Sciatic nerve (tissue), 2 donors: Measurements from ENCODE around the gene SCN8A. TPM values are rescaled to one million over a fixed set of nuclear protein-coding genes. Genes with fewer than 3 reads are reported as not detected.
"Not testable (repeated sequence)": the region's sequence is repeated elsewhere in the genome, so short reads cannot be mapped to it uniquely, and the experiment has no call there.

ENCODE experiments used
- ATAC-seq: fragments of 200-7000 bp; cut with Tn5 transposase; one replicate; pipeline ENCODE4 v1.9.1; 2020; ENCODE audit warnings: mild to moderate bottlenecking, moderate library complexity
- DNase-seq: peaks from one replicate; pipeline ENCODE4 v3.0.0-alpha.2; 2020; ENCODE audit warnings: low spot score
- intact Hi-C: fragments of 100-400 bp; cut with DNase I; formaldehyde crosslinking; loops from one replicate; pipeline ENCODE4 v1.14.2; 2022
- total RNA-seq: library from RNA; stranded (reverse); fragmentation: NEBNext Ultra II Directional; extraction: Animal tissue kit (Norgen Biotek cat#: 25700); gene quantifications from one replicate; pipeline ENCODE4 v1.2.1, GENCODE V29; 2021
- donor health status: DM: no; HTN: no; CAD: no.
- donor health status: DM: no; HTN: no; CAD: no.

The SCN8A gene
- total RNA-seq, 1 donor from 2014 or later = 1.5 TPM

DNA sequence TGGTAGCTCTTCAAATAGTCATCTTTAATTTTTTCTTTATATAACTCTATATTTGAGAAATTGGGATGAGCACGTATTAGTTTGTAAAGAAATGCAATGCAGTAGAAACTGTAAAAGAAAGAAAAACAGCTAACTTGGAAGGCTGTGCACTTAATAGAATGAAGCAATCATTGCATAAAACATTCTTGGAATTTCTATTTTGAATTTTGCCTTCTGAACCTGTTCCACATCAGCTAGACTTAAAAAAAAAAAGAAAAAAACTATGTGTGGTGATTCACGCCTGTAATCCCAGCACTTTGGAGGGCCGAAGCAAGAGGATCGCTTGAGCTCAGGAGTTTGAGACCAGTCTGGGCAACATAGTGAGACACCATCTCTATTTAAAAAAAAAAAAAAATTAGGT, 29.4 kb downstream of the SCN8A start:
- ATAC-seq (peak; percentile 20), DNase-seq (no peak)
- intact Hi-C loops = no loop called here

DNA sequence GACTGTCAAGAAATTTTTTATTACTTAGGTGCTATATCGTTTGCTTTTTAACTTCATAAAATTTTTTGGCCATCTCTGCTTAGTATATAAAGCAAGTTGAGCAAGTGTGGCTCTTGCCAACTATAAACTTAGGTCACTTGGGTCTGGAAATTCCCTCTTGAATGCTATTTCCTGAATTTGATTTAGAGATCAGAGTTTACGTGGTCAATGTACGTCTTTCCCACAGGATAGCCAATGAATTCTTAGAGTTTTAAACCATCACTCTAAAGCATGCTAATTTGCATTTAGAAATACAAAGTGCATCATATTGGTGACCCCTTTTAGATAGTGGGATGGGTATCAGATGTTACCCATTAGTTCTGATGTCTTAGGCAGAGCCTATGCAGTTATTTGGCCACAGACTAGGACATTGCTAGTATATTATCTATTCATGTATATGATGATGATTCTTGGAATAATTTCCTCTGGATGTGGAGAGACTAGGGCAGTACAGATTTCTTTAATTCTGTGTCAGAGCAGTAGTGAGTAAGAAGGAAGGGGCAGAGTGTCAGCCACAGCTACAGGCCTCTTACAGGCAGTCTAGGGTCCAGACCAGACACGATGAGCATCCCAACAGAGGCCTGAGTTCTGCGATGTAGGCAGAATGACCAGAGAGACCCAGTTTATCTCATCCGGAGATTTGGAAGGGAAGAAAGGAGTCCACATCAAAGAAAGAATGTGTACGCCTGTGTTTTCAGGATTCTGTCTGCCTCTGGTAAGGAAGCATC, 30.3 kb downstream of the SCN8A start:
- intact Hi-C loops = no loop called here
- ATAC-seq (no peak), DNase-seq (no peak)

DNA sequence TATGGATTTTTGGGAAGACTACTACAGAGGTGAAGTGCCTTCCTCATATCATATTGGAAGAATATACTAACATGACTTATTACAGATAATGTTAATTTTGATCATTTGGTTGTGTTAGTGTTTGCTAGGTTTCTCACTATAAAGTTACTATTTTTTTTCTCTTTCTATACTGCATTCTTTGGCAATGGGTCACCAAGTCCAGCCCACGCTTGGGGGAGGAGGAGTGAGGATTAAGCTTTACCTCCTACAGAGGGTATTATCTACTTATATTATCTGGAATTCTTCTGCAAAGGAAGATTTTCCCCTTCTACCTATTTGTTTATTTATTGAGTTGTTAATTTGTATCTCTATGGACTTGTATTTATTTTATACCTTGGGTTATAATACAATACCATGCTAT, 31.5 kb downstream of the SCN8A start:
- intact Hi-C loops = no loop called here
- DNase-seq (no peak), ATAC-seq (no peak)

DNA sequence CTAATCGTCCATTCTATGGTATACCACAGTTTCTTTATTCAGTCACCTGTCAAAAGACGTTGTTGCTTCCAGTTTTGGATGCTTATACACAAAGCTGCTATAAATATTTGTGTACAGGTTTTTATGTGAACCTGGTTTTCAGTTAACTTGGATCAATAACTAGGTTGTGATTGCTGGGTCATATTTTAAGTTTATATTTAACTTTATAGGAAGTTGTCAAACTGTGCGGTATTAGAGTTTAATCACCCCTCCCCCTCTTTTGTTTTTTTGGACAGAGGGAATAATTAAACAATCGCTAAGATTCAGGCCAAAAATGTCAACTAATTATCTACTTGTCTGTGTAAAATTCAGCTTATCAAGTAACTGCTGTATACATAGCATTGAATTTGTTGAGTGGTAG, 34.3 kb downstream of the SCN8A start:
- DNase-seq = no peak
- intact Hi-C loops = no loop called here
- no peak for ATAC-seq

DNA sequence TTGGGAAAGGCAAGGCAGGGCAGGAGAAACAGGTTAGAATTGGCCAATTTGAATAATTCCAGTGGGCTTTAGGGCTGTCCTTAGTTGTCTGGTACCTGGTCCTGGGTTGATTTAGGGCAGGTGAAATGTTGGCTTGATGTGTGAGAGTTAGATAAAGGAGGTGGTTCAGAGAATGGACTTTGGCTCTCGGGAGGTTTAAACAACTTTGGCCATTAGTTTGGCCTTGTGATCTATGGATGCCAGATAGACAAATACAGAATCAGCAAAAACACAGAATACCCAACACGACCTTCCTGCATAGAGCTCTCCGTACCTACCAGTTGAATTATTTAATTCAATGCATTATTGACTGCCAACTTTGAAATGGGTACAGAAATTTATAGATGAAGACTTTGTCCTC, 35.1 kb downstream of the SCN8A start:
- intact Hi-C loops = no loop called here
- no peak for DNase-seq
- ATAC-seq = no peak

DNA sequence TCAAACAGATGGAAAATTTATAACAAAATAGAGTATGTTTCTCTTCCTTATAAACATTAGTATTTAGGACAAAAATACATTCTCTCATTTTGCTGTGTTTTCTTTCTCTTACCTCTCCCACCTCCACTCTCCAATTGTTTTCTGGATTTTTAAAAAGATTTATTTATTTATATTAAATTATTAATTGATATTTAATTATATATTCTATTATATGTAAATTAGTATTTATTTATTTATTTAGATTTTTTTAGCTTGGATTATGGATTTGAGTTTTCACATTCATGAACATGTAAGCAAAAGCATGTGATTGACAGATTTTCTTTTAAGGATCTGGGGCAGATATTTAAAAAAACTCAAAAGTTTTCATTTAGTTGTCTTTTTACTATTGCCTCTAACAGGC, 35.6 kb downstream of the SCN8A start:
- no peak for ATAC-seq
- no peak for DNase-seq
- intact Hi-C loops = no loop called here

DNA sequence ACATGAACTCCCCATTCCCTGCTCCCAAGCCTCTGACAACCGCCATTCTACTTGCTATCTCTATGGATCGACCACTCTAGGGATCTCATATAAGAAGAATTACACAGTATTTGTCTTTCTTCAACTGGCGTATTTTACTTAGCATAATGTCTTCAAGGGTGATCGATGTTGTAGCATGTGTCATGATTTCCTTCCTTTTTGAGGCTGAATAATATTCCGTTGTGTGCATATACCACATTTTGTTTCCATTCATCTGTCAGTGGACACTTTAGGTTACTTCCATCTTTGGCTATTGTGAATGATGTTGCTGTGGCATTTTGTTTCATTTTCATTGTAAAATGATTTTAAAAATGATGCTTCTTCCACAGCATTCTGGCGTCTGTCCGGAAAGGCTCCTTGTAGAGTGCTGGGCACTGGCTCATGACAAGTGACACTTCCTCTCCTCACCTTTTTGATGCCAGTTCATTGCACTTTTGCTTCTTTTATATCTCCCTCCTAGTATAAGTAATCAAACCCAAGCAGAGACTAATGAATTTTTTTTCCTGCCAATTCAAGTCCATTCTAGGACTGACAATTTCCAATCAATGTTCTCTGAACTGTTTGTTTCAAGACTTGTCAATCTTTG, 39.3 kb downstream of the SCN8A start:
- no peak for DNase-seq
- ATAC-seq = no peak
- intact Hi-C loops = no loop called here

DNA sequence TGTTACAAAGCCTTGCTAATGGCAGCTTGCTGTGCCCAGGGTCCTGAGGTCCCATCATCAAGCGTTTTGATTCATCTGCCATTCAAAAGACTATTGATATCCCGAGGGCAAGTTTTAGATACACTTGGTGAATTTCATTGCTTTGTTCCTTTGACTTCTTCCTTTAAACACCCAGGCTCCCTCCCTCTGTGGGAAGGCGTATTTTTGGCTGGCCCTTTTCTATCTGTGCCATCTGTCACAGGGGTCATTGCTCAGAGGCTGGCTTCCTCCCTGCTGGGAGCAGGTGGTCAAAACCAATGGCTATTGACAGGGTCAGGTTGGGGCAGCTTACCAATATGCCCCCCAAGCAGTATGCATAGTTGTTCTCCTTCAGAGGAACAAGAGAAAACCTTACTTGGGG, 40.0 kb downstream of the SCN8A start:
- ATAC-seq (no peak), DNase-seq (no peak)
- intact Hi-C loops = no loop called here

DNA sequence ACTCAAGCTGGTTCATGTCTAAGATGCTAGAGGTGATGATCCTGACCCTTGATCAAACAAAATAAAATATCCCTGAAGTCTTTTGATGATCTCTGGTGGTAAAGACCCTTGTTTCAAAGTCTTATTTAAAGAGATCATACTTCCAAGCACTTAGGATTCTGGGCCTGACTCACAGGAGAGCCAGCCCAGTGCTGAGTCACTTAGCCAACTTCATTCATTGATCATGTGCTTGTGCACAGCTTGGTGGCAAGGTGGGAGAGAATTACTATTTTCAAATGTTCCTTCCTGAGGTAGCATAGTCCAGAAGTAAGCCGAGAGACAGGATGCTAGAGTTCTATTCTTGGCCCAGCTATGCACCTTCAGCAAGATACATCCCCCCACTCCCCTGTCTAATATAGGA, 40.6 kb downstream of the SCN8A start:
- ATAC-seq = no peak
- no peak for DNase-seq
- intact Hi-C loops = no loop called here

DNA sequence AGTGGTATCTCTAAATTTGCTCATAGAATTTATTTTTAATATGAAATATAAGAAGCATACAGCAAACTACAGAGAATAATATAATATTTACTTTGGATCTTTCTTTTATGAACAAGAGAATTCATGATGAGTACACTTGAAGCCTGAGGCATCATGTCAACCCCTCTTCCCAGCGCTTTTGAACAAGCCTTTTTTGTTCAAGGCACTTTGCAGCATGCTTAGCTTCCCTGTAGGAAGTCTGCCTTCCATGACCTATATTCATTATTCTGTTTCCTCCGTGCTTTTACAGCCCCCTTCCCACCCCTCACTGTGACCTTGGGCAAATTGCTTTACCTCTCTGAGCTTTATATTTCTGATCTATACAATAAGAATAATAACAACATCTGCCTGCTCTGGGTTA, 41.6 kb downstream of the SCN8A start:
- ATAC-seq (no peak), DNase-seq (no peak)
- intact Hi-C loops = no loop called here

DNA sequence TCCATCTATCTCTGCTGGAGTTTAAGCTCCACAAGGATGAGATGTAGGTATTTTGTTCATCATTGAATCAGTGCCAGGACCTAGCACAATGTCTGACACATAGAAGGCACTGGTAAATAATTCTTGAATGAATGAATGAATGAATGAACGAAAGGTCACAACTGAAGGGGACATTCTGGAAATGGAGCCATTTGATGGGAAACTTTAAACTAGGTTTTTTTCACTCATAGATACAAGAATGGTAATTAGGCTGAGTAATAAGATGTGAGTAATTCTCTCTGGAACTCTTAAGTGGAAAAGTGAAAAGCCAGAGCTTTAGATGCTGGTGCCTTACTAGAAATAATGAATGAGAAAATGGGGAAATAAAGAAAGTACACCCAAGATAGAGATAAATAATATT, 44.3 kb downstream of the SCN8A start:
- ATAC-seq (no peak), DNase-seq (no peak)
- intact Hi-C loops = no loop called here

DNA sequence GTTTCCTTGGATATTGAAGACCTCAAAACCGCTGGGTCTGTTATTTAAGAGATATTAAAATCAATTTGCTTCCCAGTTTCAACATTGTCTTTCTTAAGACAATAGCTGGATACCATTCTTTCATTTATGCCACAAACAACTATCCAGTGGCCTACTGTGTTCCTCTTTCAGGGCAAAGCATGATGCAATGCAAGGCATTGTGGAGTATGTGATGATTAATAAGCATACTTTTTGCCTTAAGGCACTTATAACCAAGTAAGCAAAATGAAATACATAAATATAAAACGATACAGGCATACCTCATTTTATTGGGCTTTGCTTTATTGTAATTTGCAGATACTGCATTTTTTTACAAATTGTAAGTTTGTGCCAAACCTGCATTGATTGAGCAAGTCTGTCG, 45.5 kb downstream of the SCN8A start:
- intact Hi-C loops = no loop called here
- ATAC-seq (no peak), DNase-seq (no peak)

DNA sequence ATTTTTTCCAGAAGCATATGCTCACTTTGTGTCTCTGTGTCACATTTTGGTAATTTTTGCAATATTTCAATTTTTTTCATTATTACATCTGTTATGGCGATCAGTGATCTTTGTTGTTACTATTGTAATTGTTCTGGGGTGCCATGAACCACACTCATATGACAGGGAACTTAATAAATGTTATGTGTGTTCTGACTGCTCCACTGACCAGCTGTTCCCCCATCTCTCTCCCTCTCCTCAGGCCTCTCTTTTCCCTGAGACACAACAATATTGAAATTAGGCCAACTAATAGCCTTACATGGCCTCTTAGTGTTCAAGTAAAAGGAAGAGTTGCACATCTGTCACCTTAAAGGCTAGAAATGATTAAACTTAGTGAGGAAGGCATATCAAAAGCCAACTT, 46.0 kb downstream of the SCN8A start:
- intact Hi-C loops = no loop called here
- DNase-seq = no peak
- ATAC-seq = no peak

DNA sequence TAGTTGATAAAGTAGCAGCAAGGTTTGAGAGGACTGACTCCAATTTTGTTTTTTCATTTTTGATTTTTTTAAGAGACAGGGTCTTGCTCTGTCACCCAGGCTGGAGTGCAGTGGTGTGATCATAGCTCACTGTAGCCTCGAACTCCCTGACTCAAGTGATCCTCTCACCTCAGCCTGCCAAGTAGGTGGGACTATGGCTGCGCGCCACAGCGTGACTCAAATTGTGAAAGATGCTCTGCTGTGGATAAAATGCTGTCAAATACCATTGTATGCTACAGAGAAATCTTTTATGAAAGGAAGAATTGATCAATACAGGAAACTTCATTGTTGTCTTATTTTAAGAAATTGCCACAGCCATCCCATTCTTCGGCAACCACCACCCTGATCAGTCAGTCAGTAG, 48.3 kb downstream of the SCN8A start:
- DNase-seq (no peak), ATAC-seq (no peak)
- intact Hi-C loops = no loop called here

DNA sequence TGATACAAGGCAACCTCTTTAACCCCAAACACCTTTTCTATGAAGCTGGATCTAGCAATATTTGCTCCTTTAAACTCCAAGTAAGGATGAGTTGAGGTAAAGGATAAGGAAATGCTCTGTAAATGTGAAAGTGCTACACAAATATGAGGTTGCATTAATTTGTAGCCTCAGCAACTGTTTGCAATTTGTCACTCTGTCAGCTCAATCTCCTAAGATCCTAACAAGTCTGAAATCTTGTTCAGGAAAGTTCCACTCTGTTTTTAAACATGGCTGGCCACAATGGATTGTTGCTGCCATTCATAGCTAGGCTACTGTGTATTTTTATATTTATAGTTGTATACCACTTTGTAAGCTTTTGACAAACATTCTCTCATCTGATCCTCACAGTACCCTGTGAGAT, 51.3 kb downstream of the SCN8A start:
- intact Hi-C loops = no loop called here
- DNase-seq (no peak), ATAC-seq (no peak)

DNA sequence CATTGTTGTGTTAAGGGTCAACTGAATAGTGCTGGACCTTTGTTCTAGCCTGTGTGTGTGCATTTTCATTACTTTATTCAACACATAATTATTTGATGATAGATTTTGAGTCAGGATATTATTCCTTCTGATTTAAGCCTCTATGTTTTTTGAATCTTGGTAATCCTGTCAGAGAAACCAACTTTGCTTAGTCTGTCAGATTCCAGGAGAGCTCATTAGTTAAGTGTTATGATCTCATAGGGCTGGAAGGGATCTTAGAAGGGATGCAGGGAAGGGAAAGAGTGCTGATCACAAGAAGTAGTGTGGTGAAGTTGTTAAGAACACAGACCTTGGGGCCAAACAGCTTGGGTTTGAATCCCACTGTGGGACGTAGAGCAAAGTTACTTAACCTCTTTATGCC, 52.9 kb downstream of the SCN8A start:
- intact Hi-C loops = no loop called here
- no peak for DNase-seq
- ATAC-seq = no peak

DNA sequence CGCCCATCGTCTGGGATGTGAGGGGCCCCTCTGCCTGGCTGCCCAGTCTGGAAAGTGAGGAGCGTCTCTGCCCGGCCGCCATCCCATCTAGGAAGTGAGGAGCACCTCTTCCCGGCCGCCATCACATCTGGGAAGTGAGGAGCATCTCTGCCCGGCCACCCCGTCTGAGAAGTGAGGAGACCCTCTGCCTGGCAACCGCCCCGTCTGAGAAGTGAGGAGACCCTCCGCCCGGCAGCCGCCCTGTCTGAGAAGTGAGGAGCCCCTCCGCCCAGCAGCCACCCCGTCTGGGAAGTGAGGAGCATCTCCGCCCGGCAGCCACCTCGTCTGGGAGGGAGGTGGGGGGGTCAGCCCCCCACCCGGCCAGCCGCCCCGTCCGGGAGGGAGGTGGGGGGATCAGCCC, 53.7 kb downstream of the SCN8A start:
- ATAC-seq, DNase-seq, intact Hi-C loops: not testable (repeated sequence)

DNA sequence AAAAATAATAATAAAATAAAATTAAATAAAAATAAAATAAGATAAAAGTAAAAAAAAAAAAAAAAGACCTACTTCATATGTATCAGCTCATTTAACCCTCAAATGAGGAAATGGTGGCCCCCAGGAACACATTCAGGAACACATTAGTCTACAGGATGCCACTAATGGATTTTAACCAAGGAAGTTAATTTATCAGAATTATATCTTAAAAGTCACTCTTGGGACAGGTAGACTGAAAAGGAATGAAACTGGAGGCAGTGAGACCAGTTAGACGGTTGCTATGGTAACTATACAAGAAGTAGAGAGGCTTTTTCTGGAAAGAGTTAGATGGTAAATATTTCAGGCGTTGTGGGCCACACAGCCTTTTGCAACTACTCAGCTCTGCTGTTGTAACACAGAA, 54.9 kb downstream of the SCN8A start:
- ATAC-seq = no peak
- DNase-seq = no peak
- intact Hi-C loops = no loop called here

DNA sequence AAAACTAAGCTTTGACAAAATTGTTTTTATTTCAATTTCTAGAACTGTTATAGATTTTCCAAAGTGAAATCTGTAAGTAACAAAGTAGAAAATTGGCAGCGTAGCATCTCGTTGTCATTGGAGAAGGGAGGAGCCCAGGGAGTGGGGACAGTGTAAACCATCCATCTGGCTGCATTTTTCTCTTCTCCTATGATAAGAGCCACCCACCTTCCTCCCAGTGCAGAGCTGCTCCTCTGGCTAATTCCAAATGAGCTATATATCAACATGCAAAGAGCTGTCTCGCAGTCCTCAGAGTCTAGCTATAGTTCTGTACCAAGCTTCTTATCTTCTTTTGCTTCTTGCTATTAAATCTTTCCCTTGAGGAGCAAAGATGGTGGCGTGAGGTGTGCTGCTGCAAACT, 56.6 kb downstream of the SCN8A start:
- ATAC-seq (no peak), DNase-seq (no peak)
- intact Hi-C loops = no loop called here

DNA sequence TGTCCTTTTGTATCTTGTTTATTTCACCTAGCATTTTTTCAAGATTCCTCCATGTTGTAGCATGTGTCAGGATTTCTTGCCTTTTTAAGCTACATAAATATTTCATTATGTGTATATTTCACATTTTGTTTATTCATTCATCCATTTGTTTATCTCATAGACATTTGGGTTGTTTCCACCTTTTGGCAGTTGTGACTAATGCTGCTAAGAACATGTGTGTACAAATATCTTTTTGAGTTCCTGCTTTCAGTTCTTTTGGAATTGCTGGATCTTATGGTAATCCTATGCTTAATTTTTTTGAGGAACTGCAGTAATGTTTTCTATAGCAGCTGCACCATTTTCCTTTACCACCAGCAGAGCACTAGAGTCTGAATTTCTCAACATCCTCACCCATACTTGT, 62.4 kb downstream of the SCN8A start:
- intact Hi-C loops = no loop called here
- no peak for DNase-seq
- no peak for ATAC-seq

DNA sequence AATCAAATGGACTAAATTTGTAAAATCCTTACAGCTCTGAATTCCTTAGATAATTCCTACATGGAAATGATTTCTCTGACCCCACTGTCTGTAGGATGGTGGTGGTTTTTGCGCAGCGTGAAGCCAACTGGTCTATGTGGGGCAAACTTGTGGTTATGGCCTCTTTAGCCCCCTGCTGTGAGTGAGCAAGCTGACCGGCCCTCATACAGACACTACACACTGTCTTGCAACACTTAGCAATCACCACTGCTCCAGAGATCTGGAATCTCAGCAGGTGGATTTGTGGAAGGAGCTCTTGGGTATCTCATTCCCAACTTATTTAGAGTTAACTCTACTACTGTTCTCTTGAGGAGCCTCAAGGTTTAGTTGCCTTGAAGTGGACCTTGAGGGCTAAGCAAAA, 70.2 kb downstream of the SCN8A start:
- DNase-seq (no peak), ATAC-seq (no peak)
- intact Hi-C loops = no loop called here
